Activated CD4-positive, alpha-beta memory T cell treated with anti-CD3 and anti-CD28 coated beads for 36 hours (primary cell): ENCODE measurements around the gene HSPA5. TPM values are rescaled to one million over a fixed set of nuclear protein-coding genes. Genes with fewer than 3 reads are reported as not detected.
"Not testable (repeated sequence)": the region's sequence is repeated elsewhere in the genome, so short reads cannot be mapped to it uniquely, and the experiment has no call there.

Experiments used
- CTCF ChIA-PET: fragments of 350-600 bp; sonication (Branson Sonifier 250); formaldehyde crosslinking; loops from one replicate; lab custom pipeline; 2021; ENCODE audit warnings: antibody characterized with exemption, inconsistent platforms; lab: Charles Lee
- POLR2A ChIA-PET: fragments of 350-600 bp; sonication (Branson Sonifier 250); formaldehyde crosslinking; loops from one replicate; lab custom pipeline; 2021; ENCODE audit warnings: antibody characterized with exemption; lab: Charles Lee
- DNase-seq: peaks from one replicate; pipeline ENCODE4 v3.0.0-alpha.2; 2020
- H3K27ac Mint-ChIP-seq: one replicate; pipeline ENCODE4 v1.8.0; 2021; ENCODE audit warnings: mixed read lengths
- H3K27me3 Mint-ChIP-seq: one replicate; pipeline ENCODE4 v1.8.0; 2021; ENCODE audit warnings: mixed read lengths
- H3K36me3 Mint-ChIP-seq: one replicate; pipeline ENCODE4 v1.8.0; 2021; ENCODE audit warnings: mixed read lengths
- H3K4me1 Mint-ChIP-seq: one replicate; pipeline ENCODE4 v1.8.0; 2021; ENCODE audit warnings: low read depth, mixed read lengths
- H3K4me3 Mint-ChIP-seq: one replicate; pipeline ENCODE4 v1.8.0; 2021; ENCODE audit warnings: mild to moderate bottlenecking, mixed read lengths
- H3K9me3 Mint-ChIP-seq: one replicate; pipeline ENCODE4 v1.8.0; 2021; ENCODE audit warnings: mixed read lengths
- intact Hi-C: fragments of 100-400 bp; cut with micrococcal nuclease; formaldehyde crosslinking; loops from one replicate; pipeline ENCODE4 v1.15.1; 2023
- total RNA-seq, 2 experiments: library from RNA; stranded (reverse); gene quantifications; one replicate each; pipeline ENCODE4 v1.2.3, GENCODE V29; 2021

HSPA5 gene
- total RNA-seq, 2 experiments from 2014 or later: 169 to 170 TPM

GRCh38 chr9:125241863-125242739, 958 bp upstream of the HSPA5 start:
- Mint-ChIP-seq H3K4me3 (peak overlapping the region; percentile 94), H3K9me3 (no peaks in the 10 kb centered on the region), H3K4me1 (peaks cover 38% of the 10 kb centered on the region), H3K36me3 (peaks cover 42% of the 10 kb centered on the region), H3K27me3 (peaks cover 2% of the 10 kb centered on the region), H3K27ac (peak overlapping the region; percentile 98)
- intact Hi-C loops: loop anchor here (1.0 to 5.0 kb wide), 8 partner anchors 19 to 470 kb away; partner anchors contain the start of genes GAPVD1, GOLGA1, NR6A1 and PPP6C
- ChIA-PET POLR2A (interaction anchor here (0.5 to 3.8 kb wide), 26 partner anchors 7 to 621 kb away, joined by 3 to 66 read pairs (median 4); partner anchors contain the start of genes ARPC5L, GAPVD1, GOLGA1 and RABEPK), CTCF (interaction anchor here (0.6 to 2.7 kb wide), 3 partner anchors 20 to 90 kb away, joined by 4 to 17 read pairs (median 4); partner anchors contain the start of gene GAPVD1)
- peak; percentile 40 for DNase-seq

- H3K4me1 Mint-ChIP-seq: peaks cover 52% of the 10 kb centered on the region
- H3K9me3 Mint-ChIP-seq: no peaks in the 10 kb centered on the region
- ChIA-PET CTCF (interaction anchor here (0.7 to 2.7 kb wide), 2 partner anchors 22 to 50 kb away, joined by 3 to 17 read pairs; partner anchors contain the start of gene GAPVD1), POLR2A (interaction anchor here (0.6 to 3.8 kb wide), 13 partner anchors 9 to 379 kb away, joined by 3 to 66 read pairs (median 5); partner anchors contain the start of genes ARPC5L, GAPVD1, GOLGA1 and RPL35)
- intact Hi-C loops: loop anchor here (2.0 to 5.0 kb wide), 2 partner anchors 300 to 468 kb away; partner anchors contain the start of genes GOLGA1 and NR6A1
- H3K27me3 Mint-ChIP-seq: peaks cover 2% of the 10 kb centered on the region
- H3K27ac Mint-ChIP-seq: peak overlapping the region; percentile 98
- DNase-seq: peak; percentile 59
- H3K4me3 Mint-ChIP-seq: peak overlapping the region; percentile 94
- H3K36me3 Mint-ChIP-seq: peaks cover 54% of the 10 kb centered on the region
Observed at GRCh38 chr9:125240649-125240999, 519 bp downstream of the HSPA5 start.

GRCh38 chr9:125239631-125240597, 1.2 kb downstream of the HSPA5 start:
- intact Hi-C loops: loop anchor here (2.0 to 5.0 kb wide), 2 partner anchors 299 to 468 kb away; partner anchors contain the start of genes GOLGA1 and NR6A1
- peaks cover 2% of the 10 kb centered on the region for H3K27me3 Mint-ChIP-seq
- H3K27ac Mint-ChIP-seq: peak overlapping the region; percentile 98
- ChIA-PET CTCF (interaction anchor here (0.6 kb wide), 1 partner anchor 85 kb away, joined by 4 read pairs; no protein-coding TSS in a partner anchor), POLR2A (interaction anchor here (0.6 to 3.8 kb wide), 7 partner anchors 16 to 379 kb away, joined by 3 to 66 read pairs (median 4); partner anchors contain the start of genes ARPC5L, GAPVD1 and RPL35)
- no peak for DNase-seq
- H3K36me3 Mint-ChIP-seq: peaks cover 60% of the 10 kb centered on the region
- H3K9me3 Mint-ChIP-seq: no peaks in the 10 kb centered on the region
- peak overlapping the region; percentile 94 for H3K4me3 Mint-ChIP-seq
- H3K4me1 Mint-ChIP-seq: peaks cover 58% of the 10 kb centered on the region

- Mint-ChIP-seq H3K9me3 (no peaks in the 10 kb centered on the region), H3K36me3 (peaks cover 60% of the 10 kb centered on the region), H3K27me3 (peaks cover 2% of the 10 kb centered on the region), H3K27ac (peak overlapping the region; percentile 81), H3K4me3 (peak overlapping the region; percentile 94), H3K4me1 (peaks cover 58% of the 10 kb centered on the region)
- intact Hi-C loops: no loop called here
- no peak for DNase-seq
- ChIA-PET CTCF (interaction anchor here (0.6 kb wide), 1 partner anchor 84 kb away, joined by 4 read pairs; no protein-coding TSS in a partner anchor), POLR2A (interaction anchor here (1.9 to 2.5 kb wide), 2 partner anchors 370 to 378 kb away, joined by 4 to 9 read pairs; no protein-coding TSS in a partner anchor)
Observed at GRCh38 chr9:125238915-125239446, 2.2 kb downstream of the HSPA5 start.

GRCh38 chr9:125238127-125238914, 2.8 kb downstream of the HSPA5 start:
- CTCF ChIA-PET: no interaction called here
- Mint-ChIP-seq H3K27ac (peak overlapping the region; percentile 81), H3K4me3 (peak overlapping the region; percentile 94), H3K27me3 (peaks cover 2% of the 10 kb centered on the region), H3K4me1 (peaks cover 55% of the 10 kb centered on the region), H3K9me3 (no peaks in the 10 kb centered on the region), H3K36me3 (peaks cover 63% of the 10 kb centered on the region)
- intact Hi-C loops: no loop called here
- POLR2A ChIA-PET: interaction anchor here (0.7 to 2.5 kb wide), 4 partner anchors 8 to 378 kb away, joined by 4 to 9 read pairs (median 4); no protein-coding TSS in a partner anchor
- no peak for DNase-seq

- H3K27ac Mint-ChIP-seq: peak overlapping the region; percentile 69
- H3K27me3 Mint-ChIP-seq, H3K9me3 Mint-ChIP-seq, intact Hi-C loops, DNase-seq: not testable (repeated sequence)
- H3K4me1 Mint-ChIP-seq: peaks cover 46% of the 10 kb centered on the region
- POLR2A ChIA-PET: interaction anchor here (0.7 to 2.5 kb wide), 4 partner anchors 10 to 367 kb away, joined by 3 to 9 read pairs (median 4); no protein-coding TSS in a partner anchor
- H3K4me3 Mint-ChIP-seq: peak overlapping the region; percentile 55
- CTCF ChIA-PET: interaction anchor here (1.1 kb wide), 1 partner anchor 384 kb away, joined by 3 read pairs; no protein-coding TSS in a partner anchor
- H3K36me3 Mint-ChIP-seq: peaks cover 69% of the 10 kb centered on the region
Observed at GRCh38 chr9:125236520-125237159, 4.5 kb downstream of the HSPA5 start.

- CTCF ChIA-PET: interaction anchor here (1.1 kb wide), 1 partner anchor 383 kb away, joined by 3 read pairs; no protein-coding TSS in a partner anchor
- DNase-seq: no peak
- H3K4me3 Mint-ChIP-seq: peak overlapping the region; percentile 55
- H3K9me3 Mint-ChIP-seq: no peaks in the 10 kb centered on the region
- no peaks in the 10 kb centered on the region for H3K27me3 Mint-ChIP-seq
- POLR2A ChIA-PET: interaction anchor here (0.6 to 1.1 kb wide), 2 partner anchors 27 to 64 kb away, joined by 4 to 5 read pairs; no protein-coding TSS in a partner anchor
- H3K4me1 Mint-ChIP-seq: peaks cover 46% of the 10 kb centered on the region
- peak overlapping the region; percentile 69 for H3K27ac Mint-ChIP-seq
- H3K36me3 Mint-ChIP-seq: peaks cover 65% of the 10 kb centered on the region
- intact Hi-C loops: no loop called here
Observed at GRCh38 chr9:125235804-125236519, 5.2 kb downstream of the HSPA5 start.

- H3K9me3 Mint-ChIP-seq, intact Hi-C loops, H3K27me3 Mint-ChIP-seq, POLR2A ChIA-PET, CTCF ChIA-PET, H3K27ac Mint-ChIP-seq, DNase-seq, H3K4me3 Mint-ChIP-seq: not testable (repeated sequence)
- H3K36me3 Mint-ChIP-seq: peaks cover 49% of the 10 kb centered on the region
- H3K4me1 Mint-ChIP-seq: peaks cover 43% of the 10 kb centered on the region
Observed at GRCh38 chr9:125234099-125234498, 7.0 kb downstream of the HSPA5 start.

GRCh38 chr9:125233678-125234077, 7.5 kb downstream of the HSPA5 start:
- Mint-ChIP-seq H3K4me3 (no peak overlapping the region), H3K27me3 (no peaks in the 10 kb centered on the region), H3K9me3 (no peaks in the 10 kb centered on the region), H3K4me1 (peaks cover 39% of the 10 kb centered on the region), H3K36me3 (peaks cover 45% of the 10 kb centered on the region), H3K27ac (no peak overlapping the region)
- intact Hi-C loops: no loop called here
- DNase-seq: no peak
- POLR2A ChIA-PET: no interaction called here
- CTCF ChIA-PET: no interaction called here
